Nephron (organoid): ENCODE data around the gene LYZL4.

Source experiments
- H3K27ac Mint-ChIP-seq, 3 experiments: 2 replicates each; pipeline ENCODE4 v1.8.0; 2020; ENCODE audit warnings: mixed read lengths in 3 of 3, mild to moderate bottlenecking in 2 of 3, moderate library complexity in 1 of 3
- H3K27me3 Mint-ChIP-seq: 2 replicates; pipeline ENCODE4 v1.8.0; 2021; ENCODE audit warnings: low read depth, mild to moderate bottlenecking, moderate library complexity, mixed read lengths
- H3K36me3 Mint-ChIP-seq: 2 replicates; pipeline ENCODE4 v1.8.0; 2020; ENCODE audit warnings: low read depth, mixed read lengths
- H3K4me1 Mint-ChIP-seq: 2 replicates; pipeline ENCODE4 v1.8.0; 2020; ENCODE audit warnings: mixed read lengths
- H3K4me3 Mint-ChIP-seq, 3 experiments: 2 replicates each; pipeline ENCODE4 v1.8.0; 2020; ENCODE audit warnings: mild to moderate bottlenecking in 3 of 3, mixed read lengths in 3 of 3, moderate library complexity in 2 of 3
- H3K9me3 Mint-ChIP-seq: 2 replicates; pipeline ENCODE4 v1.8.0; 2020; ENCODE audit warnings: mixed read lengths
- TF ChIP-seq, protein P1 (sequence below), 3 experiments: fragments of 200-600 bp; sonication (generic); IDR thresholded peaks; one replicate each; pipeline ENCODE4 v1.5.0; 2021; ENCODE audit warnings: antibody characterized with exemption in 3 of 3; ENCODE audit not compliant: unreplicated experiment in 3 of 3

Gene LYZL4, protein sequence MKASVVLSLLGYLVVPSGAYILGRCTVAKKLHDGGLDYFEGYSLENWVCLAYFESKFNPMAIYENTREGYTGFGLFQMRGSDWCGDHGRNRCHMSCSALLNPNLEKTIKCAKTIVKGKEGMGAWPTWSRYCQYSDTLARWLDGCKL

DNA sequence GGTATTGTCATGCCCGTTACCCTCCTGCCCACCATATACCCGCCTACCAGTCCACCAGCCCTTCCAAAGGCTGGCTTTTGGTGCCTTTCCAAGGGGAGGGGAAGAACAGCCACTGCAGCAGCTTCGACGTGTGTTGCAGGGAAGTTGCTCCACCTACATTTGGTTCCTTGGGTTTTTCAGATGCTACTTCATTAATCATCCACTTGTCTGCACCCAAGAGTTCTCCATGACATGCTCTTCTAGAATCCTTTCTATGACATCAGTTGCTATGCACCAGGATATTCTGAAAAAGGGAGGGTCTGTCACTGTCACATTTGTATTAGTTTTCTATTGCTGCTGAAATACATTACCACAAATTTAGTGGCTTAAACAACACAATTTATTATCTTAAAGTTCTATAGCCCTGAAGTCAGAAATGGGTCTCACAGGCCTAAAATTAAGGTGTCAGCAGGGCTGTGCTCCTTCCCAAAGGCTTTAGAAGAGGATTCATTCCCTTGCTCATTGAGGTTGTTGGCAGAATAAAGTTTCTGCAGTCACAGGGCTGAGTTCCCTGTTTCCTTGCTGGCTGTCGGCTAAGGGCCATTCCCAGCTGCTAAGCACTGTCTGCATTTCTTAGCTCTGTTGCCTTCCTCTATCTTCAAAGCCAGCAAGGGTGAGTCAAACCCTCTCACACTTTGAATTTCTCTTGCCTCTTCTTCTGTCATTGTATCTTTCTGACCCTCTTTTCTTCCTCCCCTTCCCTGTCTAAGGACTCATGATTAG, at the start of gene LYZL4:
Gene LYZL4, minus strand, starts transcription at position 241 of the 762 bp plus-strand sequence. CDS start 3,359 bp downstream, outside the sequence.
- H3K9me3 Mint-ChIP-seq, result no peaks in the 10 kb centered on the region
- no peak within 1 kb of the TSS for H3K27ac Mint-ChIP-seq
- peaks cover 4% of the 10 kb centered on the region for H3K27me3 Mint-ChIP-seq
- no peaks in the 10 kb centered on the region for H3K4me1 Mint-ChIP-seq
- no peaks in the 10 kb centered on the region for H3K36me3 Mint-ChIP-seq
- H3K4me3 Mint-ChIP-seq, result no peak within 1 kb of the TSS
- TF ChIP-seq, protein P1, sequence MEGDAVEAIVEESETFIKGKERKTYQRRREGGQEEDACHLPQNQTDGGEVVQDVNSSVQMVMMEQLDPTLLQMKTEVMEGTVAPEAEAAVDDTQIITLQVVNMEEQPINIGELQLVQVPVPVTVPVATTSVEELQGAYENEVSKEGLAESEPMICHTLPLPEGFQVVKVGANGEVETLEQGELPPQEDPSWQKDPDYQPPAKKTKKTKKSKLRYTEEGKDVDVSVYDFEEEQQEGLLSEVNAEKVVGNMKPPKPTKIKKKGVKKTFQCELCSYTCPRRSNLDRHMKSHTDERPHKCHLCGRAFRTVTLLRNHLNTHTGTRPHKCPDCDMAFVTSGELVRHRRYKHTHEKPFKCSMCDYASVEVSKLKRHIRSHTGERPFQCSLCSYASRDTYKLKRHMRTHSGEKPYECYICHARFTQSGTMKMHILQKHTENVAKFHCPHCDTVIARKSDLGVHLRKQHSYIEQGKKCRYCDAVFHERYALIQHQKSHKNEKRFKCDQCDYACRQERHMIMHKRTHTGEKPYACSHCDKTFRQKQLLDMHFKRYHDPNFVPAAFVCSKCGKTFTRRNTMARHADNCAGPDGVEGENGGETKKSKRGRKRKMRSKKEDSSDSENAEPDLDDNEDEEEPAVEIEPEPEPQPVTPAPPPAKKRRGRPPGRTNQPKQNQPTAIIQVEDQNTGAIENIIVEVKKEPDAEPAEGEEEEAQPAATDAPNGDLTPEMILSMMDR (IDR thresholded peaks at IDR 0.05; ENCODE audit: unreplicated experiment in 3 of 3), result no peak

DNA sequence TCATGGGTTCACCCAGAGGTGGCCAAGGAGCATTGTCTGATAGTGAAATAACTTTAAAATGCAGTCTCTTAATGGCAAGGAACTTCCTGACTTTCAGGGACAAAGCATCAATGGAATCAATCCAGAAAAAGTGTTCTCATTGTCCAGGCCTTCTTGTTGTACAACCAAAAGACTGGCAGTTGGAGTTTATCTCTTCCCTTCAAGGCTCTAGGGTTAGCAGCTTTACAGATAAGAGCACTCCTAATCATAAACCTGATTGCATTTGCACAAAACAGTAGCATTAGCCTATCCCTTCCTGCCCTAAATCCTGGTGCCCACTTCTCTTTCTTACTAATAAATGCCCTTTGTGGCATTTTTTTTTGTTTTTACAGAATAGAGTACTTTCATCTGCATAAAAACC, 48.7 kb upstream of the LYZL4 start:
- Mint-ChIP-seq H3K27ac (no peak overlapping the region), H3K9me3 (peaks cover 6% of the 10 kb centered on the region), H3K4me3 (no peak overlapping the region), H3K27me3 (peaks cover 2% of the 10 kb centered on the region), H3K36me3 (no peaks in the 10 kb centered on the region), H3K4me1 (no peaks in the 10 kb centered on the region)
- TF ChIP-seq, protein P1 (IDR thresholded peaks at IDR 0.05; ENCODE audit: unreplicated experiment in 3 of 3), result no peak

DNA sequence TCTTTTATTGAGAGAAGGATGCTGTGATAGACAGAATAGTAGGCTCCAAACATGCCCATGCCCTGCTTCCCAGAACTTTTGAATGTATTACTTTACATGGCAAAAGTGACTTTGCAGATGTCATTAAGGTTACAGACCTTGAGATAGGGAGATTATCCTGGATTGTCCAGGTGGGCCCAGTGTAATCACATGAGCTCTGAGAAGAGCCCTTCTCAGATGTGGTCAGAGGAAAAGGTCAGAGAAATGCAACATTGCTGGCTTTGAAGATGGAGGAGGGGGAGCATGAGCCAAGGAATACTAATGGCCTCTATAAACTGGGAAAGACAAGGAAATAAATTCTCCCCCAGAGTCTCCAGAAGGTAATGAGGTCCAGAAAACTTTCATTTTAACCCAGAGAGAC, 45.8 kb upstream of the LYZL4 start:
- Mint-ChIP-seq H3K4me1 (no peaks in the 10 kb centered on the region), H3K27ac (no peak overlapping the region), H3K36me3 (no peaks in the 10 kb centered on the region), H3K4me3 (no peak overlapping the region), H3K9me3 (peaks cover 11% of the 10 kb centered on the region), H3K27me3 (peaks cover under 1% of the 10 kb centered on the region)
- TF ChIP-seq, protein P1 (IDR thresholded peaks at IDR 0.05; ENCODE audit: unreplicated experiment in 3 of 3), result no peak

DNA sequence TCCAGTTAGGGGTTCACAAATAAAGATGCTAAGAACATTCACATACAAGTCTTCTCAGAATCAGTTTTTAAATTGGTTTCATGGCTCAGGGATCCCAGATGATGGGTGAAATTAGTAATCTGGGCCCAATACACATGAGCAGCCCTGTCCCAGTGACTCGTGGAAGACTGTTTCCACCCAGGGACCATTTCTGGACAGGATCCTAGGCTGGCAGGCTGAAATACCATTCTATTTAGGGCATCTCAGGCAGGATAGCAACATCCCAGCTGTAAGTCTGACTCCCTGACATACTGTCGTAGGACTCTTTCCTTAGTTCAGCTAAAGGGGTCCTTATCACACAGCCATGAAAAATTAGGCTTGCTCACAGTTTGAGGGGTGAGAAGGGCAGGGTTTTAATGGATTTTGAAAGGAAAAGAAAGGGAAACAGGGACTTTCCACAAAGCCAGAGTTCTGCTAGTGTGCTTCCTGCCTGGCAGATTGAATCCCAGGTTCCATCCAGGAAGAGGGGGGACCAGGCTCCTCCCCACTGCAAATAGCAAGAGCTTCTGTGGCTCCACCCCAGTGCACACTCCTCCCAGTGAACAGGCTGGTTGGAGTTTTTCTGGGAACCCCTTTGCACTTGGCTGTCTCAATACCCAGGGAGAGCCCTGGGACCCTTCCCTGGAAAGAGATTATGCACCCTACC, 41.3 kb upstream of the LYZL4 start:
- Mint-ChIP-seq H3K27me3 (peaks cover 10% of the 10 kb centered on the region), H3K4me1 (no peaks in the 10 kb centered on the region), H3K9me3 (peaks cover 11% of the 10 kb centered on the region), H3K4me3 (no peak overlapping the region), H3K27ac (no peak overlapping the region), H3K36me3 (no peaks in the 10 kb centered on the region)
- TF ChIP-seq, protein P1 (IDR thresholded peaks at IDR 0.05; ENCODE audit: unreplicated experiment in 3 of 3), result no peak

DNA sequence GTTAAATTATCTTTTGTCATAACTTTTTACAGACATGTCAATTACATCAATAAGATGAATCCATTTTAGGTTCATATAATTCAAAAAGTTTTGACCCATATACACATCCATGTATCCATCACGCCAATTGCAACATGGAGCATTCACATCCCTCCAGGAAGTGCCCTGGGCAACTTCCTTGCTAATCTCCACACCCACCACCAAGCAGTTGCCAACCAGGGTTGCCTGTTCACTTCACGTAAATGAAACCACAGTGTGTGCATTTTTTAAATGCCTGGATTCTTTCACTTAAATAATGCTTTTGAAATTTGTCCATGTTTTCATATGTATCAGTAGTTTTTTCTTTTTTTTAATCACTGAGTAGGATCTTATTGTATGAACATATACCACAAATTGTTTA, 40.7 kb upstream of the LYZL4 start:
- Mint-ChIP-seq H3K4me1 (no peaks in the 10 kb centered on the region), H3K27ac (no peak overlapping the region), H3K36me3 (no peaks in the 10 kb centered on the region), H3K27me3 (peaks cover 10% of the 10 kb centered on the region), H3K9me3 (peaks cover 11% of the 10 kb centered on the region), H3K4me3 (no peak overlapping the region)
- TF ChIP-seq, protein P1 (IDR thresholded peaks at IDR 0.05; ENCODE audit: unreplicated experiment in 3 of 3), result no peak
